Esophagus (tissue), 2 donors: ENCODE measurements around the gene FAM161A. TPM values are rescaled to one million over a fixed set of nuclear protein-coding genes. Genes with fewer than 3 reads are reported as not detected.
"Not testable (repeated sequence)": the region's sequence is repeated elsewhere in the genome, so short reads cannot be mapped to it uniquely, and the experiment has no call there.

Experiments used
- H3K27ac ChIP-seq, 2 donors: one replicate each; pipeline ENCODE4 v1.5.1; 2013; ENCODE audit warnings: low read depth in 2 of 2, mild to moderate bottlenecking in 2 of 2, inconsistent platforms in 1 of 2, low read length in 1 of 2, moderate library complexity in 1 of 2
- H3K27me3 ChIP-seq, 2 donors: one replicate each; pipeline ENCODE4 v1.6.1; 2013; ENCODE audit warnings: low read length in 2 of 2, control low read depth in 1 of 2, mild to moderate bottlenecking in 1 of 2; ENCODE audit not compliant: insufficient read depth in 2 of 2, control insufficient read depth in 1 of 2
- H3K36me3 ChIP-seq, 2 donors: one replicate each; pipeline ENCODE4 v1.6.1; 2013; ENCODE audit warnings: low read length in 1 of 2; ENCODE audit not compliant: control insufficient read depth in 2 of 2, insufficient read depth in 2 of 2
- H3K4me1 ChIP-seq, 2 donors: one replicate each; pipeline ENCODE4 v1.6.1; 2013; ENCODE audit warnings: low read length in 1 of 2; ENCODE audit not compliant: control insufficient read depth in 2 of 2, insufficient read depth in 2 of 2
- H3K4me3 ChIP-seq, 2 donors: one replicate each; pipeline ENCODE4 v1.5.1; 2013; ENCODE audit warnings: low read length in 2 of 2, mild to moderate bottlenecking in 2 of 2, low read depth in 1 of 2, moderate library complexity in 1 of 2
- H3K9me3 ChIP-seq, 2 donors: one replicate each; pipeline ENCODE4 v1.6.1; 2013; ENCODE audit warnings: mild to moderate bottlenecking in 2 of 2, low read depth in 1 of 2, low read length in 1 of 2, moderate library complexity in 1 of 2; ENCODE audit not compliant: control insufficient read depth in 2 of 2, insufficient read depth in 1 of 2
- WGBS, 2 donors: extraction: QIAGEN DNeasy Blood & Tissue Kit; methylation state at CpG; one replicate each; pipeline ENCODE4 v1.1.7; 2013; 5-methylcytosine and 5-hydroxymethylcytosine counted together
- polyA plus RNA-seq, 2 donors: library from polyadenylated mRNA; stranded (reverse); fragments of 200-250 nt; gene quantifications; one replicate each; pipeline ENCODE4 v1.2.3, GENCODE V29; 2013
- donor health status: healthy with polysubstance abuse.
- donor health status: Bipolar disorder and iron deficiency.

The FAM161A gene
- polyA plus RNA-seq, 2 donors = 1.1 to 2.2 TPM

DNA sequence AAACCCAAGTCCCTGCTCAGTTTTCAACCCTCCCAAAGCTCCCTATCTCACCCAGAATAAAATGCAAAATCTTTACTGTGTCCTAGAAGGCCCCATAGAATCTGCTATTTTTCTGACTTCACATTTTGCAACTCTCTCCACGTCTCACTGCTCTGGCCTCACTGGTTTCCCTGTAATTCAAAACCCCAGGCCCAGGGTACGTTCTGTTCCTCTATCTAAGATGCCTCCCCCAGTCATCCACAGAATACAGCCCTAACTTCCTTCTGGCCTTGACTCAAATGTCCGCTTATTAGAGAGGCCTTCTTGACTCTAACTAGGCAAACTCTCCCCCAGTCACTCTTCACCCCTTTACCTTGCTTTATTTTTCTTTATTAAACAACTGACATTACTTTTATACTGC is 42.0 kb downstream of the FAM161A start:
- Histone ChIP-seq H3K9me3 (no peaks in the 10 kb centered on the region), H3K4me3 (no peak overlapping the region), H3K27ac (no peak overlapping the region), H3K27me3 (no peaks in the 10 kb centered on the region), H3K4me1 (no peaks in the 10 kb centered on the region), H3K36me3 (no peaks in the 10 kb centered on the region)
- WGBS, 2 donors = 76 to 81% methylated on average over 3 of the region's 3 CpGs

DNA sequence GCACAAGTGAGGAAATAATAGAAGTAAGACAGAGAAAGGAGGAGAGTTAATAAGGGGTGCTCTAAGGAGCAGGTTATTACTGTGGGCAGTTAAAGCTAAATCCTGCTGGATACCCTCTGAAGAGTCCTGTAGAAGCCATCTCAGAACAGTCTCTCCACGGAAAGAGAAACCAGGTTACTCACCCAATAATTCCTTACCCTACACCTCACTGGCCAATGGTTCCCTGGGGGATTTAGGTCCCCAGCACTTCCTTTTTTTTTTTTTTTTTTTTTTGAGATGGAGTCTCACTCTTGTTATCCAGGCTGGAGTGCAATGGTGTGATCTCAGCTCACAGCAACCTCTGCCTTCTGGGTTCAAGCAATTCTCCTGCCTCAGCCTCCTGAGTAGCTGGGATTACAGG is 43.7 kb downstream of the FAM161A start:
- not testable (repeated sequence) for H3K27ac ChIP-seq, H3K9me3 ChIP-seq, H3K4me1 ChIP-seq, H3K36me3 ChIP-seq, H3K4me3 ChIP-seq, H3K27me3 ChIP-seq
- 87% methylated on average over 1 of the region's 1 CpG for WGBS, 2 donors

DNA sequence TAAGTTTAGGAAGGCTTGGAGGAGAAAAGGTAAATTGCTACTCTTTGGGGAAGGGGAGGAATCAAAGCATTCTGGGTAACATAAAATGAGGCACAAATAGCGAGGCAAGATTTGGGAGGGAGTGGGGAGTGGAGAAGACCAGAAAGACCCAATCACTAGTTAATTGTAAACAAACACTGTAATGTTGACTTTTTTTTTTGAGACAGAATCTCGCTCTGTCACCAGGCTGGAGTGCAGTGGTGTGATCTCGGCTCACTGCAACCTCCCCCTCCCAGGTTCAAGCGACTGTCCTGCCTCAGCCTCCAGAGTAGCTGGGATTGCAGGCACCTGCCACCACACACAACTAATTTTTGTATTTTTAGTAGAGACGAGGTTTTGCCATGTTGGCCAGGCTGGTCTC is 45.2 kb downstream of the FAM161A start:
- H3K27ac ChIP-seq, H3K4me3 ChIP-seq, H3K9me3 ChIP-seq, H3K4me1 ChIP-seq, H3K36me3 ChIP-seq, H3K27me3 ChIP-seq: not testable (repeated sequence)
- WGBS, 2 donors = 80 to 82% methylated on average over 5 of the region's 5 CpGs

DNA sequence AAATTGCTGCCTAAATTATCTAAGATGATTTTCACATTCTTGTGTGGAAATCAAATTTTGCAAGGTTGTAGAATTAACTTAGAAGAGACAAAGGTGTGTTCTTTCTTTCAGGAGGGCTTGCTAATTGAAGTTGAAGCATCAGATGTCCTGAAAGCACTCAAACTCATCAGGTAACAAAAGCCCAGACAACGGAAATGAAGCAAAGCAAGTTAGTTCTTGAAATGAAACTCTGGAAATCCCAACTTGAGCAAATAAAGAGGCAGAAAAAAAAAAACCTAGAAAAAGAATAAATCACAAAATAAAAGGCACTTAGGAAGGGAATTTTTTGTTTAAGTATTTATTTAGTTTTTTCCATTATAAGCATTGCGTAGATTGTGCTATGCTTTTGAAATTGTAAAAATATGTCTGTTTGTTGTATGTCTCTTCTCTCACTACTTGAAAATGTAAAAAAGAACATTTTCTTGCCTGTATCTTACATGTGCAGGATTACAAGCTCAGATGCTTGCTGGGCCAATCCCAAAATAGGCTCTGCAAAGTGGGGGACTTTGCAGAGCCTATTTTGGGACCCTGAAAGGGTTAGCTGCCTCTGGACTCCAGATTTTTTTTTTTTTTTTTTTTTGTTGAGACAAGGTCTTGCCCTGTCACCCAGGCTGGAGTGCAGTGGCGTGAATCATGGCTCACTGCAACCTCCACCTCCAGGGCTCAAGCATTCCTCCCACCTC is 46.7 kb downstream of the FAM161A start:
- no peak overlapping the region for H3K4me3 ChIP-seq
- no peak overlapping the region for H3K27ac ChIP-seq
- no peaks in the 10 kb centered on the region for H3K9me3 ChIP-seq
- no peaks in the 10 kb centered on the region for H3K36me3 ChIP-seq
- H3K27me3 ChIP-seq = no peaks in the 10 kb centered on the region
- no peaks in the 10 kb centered on the region for H3K4me1 ChIP-seq
- 61 to 75% methylated on average over 3 of the region's 3 CpGs for WGBS, 2 donors

DNA sequence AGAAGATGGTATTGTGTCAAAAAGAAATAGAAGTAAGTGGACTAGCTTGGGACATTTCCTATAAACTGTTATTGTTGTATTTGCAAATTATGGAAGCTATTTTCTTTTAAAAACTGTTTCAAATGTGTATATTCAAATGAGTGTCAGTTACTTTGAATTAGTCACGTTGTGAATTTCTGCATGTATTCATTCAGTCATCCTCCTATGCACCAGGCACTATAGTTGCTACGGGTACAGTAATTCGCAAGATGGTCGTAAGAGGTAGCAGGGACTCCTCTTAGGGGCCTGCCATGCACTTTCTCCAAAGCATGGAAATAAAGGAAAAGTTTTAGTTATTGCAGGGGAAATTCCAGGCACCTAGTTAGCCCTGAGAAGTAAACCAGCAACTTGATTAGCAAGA is 51.3 kb downstream of the FAM161A start:
- Histone ChIP-seq H3K9me3 (no peaks in the 10 kb centered on the region), H3K27me3 (no peaks in the 10 kb centered on the region), H3K27ac (no peak overlapping the region), H3K4me3 (no peak overlapping the region), H3K36me3 (no peaks in the 10 kb centered on the region), H3K4me1 (no peaks in the 10 kb centered on the region)
- WGBS, 2 donors = 77 to 84% methylated on average over 4 of the region's 4 CpGs

DNA sequence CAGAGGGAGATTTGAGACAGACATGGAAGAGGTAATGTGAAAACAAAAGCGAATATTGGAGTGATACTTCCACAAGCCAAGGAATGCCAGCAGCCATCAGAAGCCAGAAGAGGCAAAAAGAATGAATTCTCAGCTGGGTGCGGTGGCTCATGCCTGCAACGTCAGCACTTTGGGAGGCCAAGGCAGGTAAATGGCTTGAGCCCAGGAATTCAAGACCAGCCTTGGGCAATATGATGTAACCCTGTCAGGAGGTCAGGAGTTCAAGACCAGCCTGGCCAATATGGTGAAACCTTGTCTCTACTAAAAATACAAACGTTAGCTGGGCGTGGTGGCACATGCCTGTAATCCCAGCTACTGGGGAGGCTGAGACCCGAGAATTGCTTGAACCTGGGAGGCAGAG is 54.8 kb downstream of the FAM161A start:
- WGBS, 2 donors = 78 to 82% methylated on average over 6 of the region's 6 CpGs
- Histone ChIP-seq H3K4me3 (no peak overlapping the region), H3K36me3 (no peaks in the 10 kb centered on the region), H3K27me3 (no peaks in the 10 kb centered on the region), H3K27ac (no peak overlapping the region), H3K4me1 (no peaks in the 10 kb centered on the region), H3K9me3 (no peaks in the 10 kb centered on the region)

DNA sequence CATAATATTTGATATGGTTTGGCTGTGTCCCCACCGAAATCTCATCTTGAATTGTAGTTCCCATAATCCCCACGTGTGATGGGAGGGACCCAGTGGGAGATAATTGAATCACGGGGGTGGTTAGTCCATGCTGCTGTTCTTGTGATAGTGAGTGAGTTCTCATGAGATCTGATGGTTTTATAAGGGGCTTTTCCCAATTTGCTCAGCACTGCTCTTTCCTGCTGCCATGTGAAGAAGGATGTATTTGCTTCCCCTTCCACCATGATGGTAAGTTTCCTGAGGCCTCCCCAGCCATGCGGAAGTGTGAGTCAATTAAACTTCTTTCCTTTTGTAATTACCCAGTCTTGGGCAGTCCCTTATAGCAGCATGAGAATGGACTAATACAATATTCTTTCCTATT is 56.4 kb downstream of the FAM161A start:
- H3K4me1 ChIP-seq, H3K27ac ChIP-seq, H3K4me3 ChIP-seq, H3K27me3 ChIP-seq, H3K9me3 ChIP-seq, H3K36me3 ChIP-seq: not testable (repeated sequence)
- 71 to 78% methylated on average over 4 of the region's 4 CpGs for WGBS, 2 donors

DNA sequence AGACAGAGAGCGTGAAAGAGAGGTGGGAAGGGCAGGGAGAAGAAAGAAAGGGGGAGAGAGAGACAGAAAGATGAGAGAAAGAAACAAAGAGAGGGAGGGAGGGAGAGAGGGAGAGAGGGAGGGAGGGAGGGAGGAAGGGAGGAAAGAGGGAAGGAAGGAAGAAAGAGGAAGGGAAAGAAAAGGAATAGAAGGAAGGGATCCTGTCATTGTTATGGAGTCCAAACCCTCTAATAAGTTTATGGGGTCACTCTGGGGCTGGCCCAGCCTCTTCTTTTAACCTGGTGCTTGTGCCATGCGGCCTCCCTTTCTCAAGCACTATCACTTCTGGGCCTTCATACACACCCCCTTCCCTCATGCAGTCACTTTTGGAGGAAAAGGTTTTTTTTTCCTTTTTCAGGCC is 58.5 kb downstream of the FAM161A start:
- 85 to 89% methylated on average over 2 of the region's 2 CpGs for WGBS, 2 donors
- Histone ChIP-seq H3K9me3 (no peaks in the 10 kb centered on the region), H3K4me3 (no peak overlapping the region), H3K4me1 (peaks cover 0 to 3% of the 10 kb centered on the region in 2 donors), H3K36me3 (no peaks in the 10 kb centered on the region), H3K27ac (no peak overlapping the region), H3K27me3 (no peaks in the 10 kb centered on the region)

DNA sequence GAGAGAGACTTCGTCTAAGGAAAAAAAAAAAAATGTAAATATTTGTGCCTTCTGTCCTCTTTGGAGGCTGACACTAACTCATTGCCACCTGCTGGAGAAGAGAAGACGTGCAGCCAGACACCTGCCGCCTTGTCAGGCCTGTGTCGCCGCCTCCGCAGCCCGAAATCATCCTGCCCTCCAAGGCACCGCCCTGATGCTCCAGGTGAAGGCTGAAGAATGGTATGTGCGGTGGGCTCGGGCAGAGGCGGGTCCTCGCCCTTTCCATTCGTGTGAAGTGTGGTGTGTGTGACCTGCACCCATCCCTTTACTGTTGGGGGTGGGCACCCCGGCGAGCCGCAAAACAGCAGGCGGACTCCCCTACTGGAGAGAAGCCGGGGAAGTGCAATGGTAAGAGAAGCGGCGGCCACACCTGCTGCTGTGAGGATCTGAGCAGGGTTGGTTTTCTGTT is 60.4 kb downstream of the FAM161A start:
- no peaks in the 10 kb centered on the region for H3K27me3 ChIP-seq
- no peaks in the 10 kb centered on the region for H3K36me3 ChIP-seq
- H3K9me3 ChIP-seq = no peaks in the 10 kb centered on the region
- H3K4me1 ChIP-seq = peaks cover 0 to 3% of the 10 kb centered on the region in 2 donors
- no peak overlapping the region for H3K27ac ChIP-seq
- H3K4me3 ChIP-seq = no peak overlapping the region
- WGBS, 2 donors = 17 to 25% methylated on average over 20 of the region's 20 CpGs

DNA sequence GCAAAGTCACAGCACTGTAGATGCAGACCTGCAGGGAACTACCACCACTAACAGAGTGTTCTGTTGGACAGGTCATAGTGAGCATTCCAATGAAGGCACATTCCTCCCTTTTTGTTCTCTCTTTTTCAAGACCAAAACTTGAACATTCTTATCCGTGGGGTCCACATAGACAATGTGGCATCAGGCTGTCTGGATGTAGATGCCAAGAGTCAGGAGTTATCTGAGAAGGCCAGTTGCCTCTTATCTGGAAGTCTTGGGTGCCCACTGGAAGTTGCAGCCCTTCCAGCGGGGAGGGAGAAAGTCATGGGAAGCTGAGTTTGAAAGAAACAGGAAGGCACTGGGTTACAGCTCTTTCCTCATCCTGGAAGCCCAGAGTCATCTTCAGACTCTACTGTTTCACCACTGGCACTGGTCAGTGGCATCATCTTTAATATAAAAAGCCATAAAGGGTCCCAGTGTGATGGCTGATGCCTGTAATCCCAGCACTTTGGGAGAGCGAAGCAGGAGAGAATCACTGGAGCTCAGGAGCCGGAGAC is 61.4 kb downstream of the FAM161A start:
- Histone ChIP-seq H3K27ac (no peak overlapping the region), H3K4me3 (no peak overlapping the region), H3K27me3 (no peaks in the 10 kb centered on the region), H3K9me3 (no peaks in the 10 kb centered on the region), H3K4me1 (peaks cover 0 to 3% of the 10 kb centered on the region in 2 donors), H3K36me3 (no peaks in the 10 kb centered on the region)
- 92 to 93% methylated on average over 4 of the region's 4 CpGs for WGBS, 2 donors
